CD4-positive, alpha-beta T cell (primary cell): ENCODE data around the gene FOXL2. TPM values are rescaled to one million over a fixed set of nuclear protein-coding genes. Genes with fewer than 3 reads are reported as not detected.

Experiments
- ATAC-seq: fragments of 200-7000 bp; cut with Tn5 transposase; one replicate; pipeline ENCODE4 v1.10.0; 2022; ENCODE audit warnings: mild to moderate bottlenecking; ENCODE audit not compliant: poor library complexity
- CTCF ChIA-PET: fragments of 350-600 bp; sonication (Branson Sonifier 250); formaldehyde crosslinking; loops from one replicate; lab custom pipeline; 2021; ENCODE audit warnings: antibody characterized with exemption, inconsistent platforms; lab: Charles Lee
- POLR2A ChIA-PET: fragments of 350-600 bp; sonication (Branson Sonifier 250); formaldehyde crosslinking; loops from one replicate; lab custom pipeline; 2021; ENCODE audit warnings: antibody characterized with exemption, inconsistent platforms; lab: Charles Lee
- DNase-seq, 14 experiments: peaks; one replicate each; pipeline ENCODE4 v3.0.0-alpha.2; 2013 to 2020; ENCODE audit warnings: mixed read lengths in 2 of 14
- H3K27ac ChIP-seq, 2 donors: one replicate each; pipeline versions ENCODE4 v1.5.1 to v1.7.0; 2013; ENCODE audit warnings: low read length in 2 of 2, low read depth in 1 of 2, mild to moderate bottlenecking in 1 of 2
- H3K27me3 ChIP-seq, 2 experiments: 1 replicate in 1 of 2; 2 replicates in 1 of 2; pipeline versions ENCODE4 v1.6.1 to v1.7.0; 2013; ENCODE audit warnings: low read length in 2 of 2, control low read depth in 1 of 2, mild to moderate bottlenecking in 1 of 2, moderate library complexity in 1 of 2; ENCODE audit not compliant: insufficient read depth in 2 of 2, control insufficient read depth in 1 of 2
- H3K36me3 ChIP-seq: one replicate; pipeline ENCODE4 v1.6.1; 2013; ENCODE audit warnings: low read length, control low read depth; ENCODE audit not compliant: insufficient read depth
- H3K4me1 ChIP-seq: one replicate; pipeline ENCODE4 v1.6.1; 2013; ENCODE audit warnings: low read length, control low read depth; ENCODE audit not compliant: insufficient read depth
- H3K4me3 ChIP-seq: one replicate; pipeline ENCODE4 v1.5.1; 2013; ENCODE audit warnings: mild to moderate bottlenecking, low read length, moderate library complexity
- H3K9me3 ChIP-seq, 2 experiments: 1 replicate in 1 of 2; 2 replicates in 1 of 2; pipeline versions ENCODE4 v1.6.1 to v1.7.0; 2013; ENCODE audit warnings: low read length in 2 of 2, mild to moderate bottlenecking in 2 of 2, control low read depth in 1 of 2, moderate library complexity in 1 of 2; ENCODE audit not compliant: control insufficient read depth in 1 of 2, insufficient read depth in 1 of 2
- H3K27ac Mint-ChIP-seq: one replicate; pipeline ENCODE4 v1.8.0; 2020; ENCODE audit warnings: mixed read lengths
- H3K27me3 Mint-ChIP-seq: one replicate; pipeline ENCODE4 v1.8.0; 2021; ENCODE audit warnings: mixed read lengths
- H3K36me3 Mint-ChIP-seq: one replicate; pipeline ENCODE4 v1.8.0; 2021; ENCODE audit warnings: low read depth, mixed read lengths
- H3K4me1 Mint-ChIP-seq: one replicate; pipeline ENCODE4 v1.8.0; 2021; ENCODE audit warnings: low read depth, mixed read lengths
- H3K4me3 Mint-ChIP-seq: one replicate; pipeline ENCODE4 v1.8.0; 2020; ENCODE audit warnings: mild to moderate bottlenecking, mixed read lengths
- H3K9me3 Mint-ChIP-seq: one replicate; pipeline ENCODE4 v1.8.0; 2020; ENCODE audit warnings: mixed read lengths
- CTCF ChIP-seq: fragments of 200-600 bp; IDR thresholded peaks from one replicate; pipeline ENCODE4 v1.8.0; 2022; ENCODE audit warnings: antibody characterized with exemption, mild to moderate bottlenecking
- intact Hi-C, 2 experiments: fragments of 100-400 bp; cut with DNase I in 1 of 2; cut with micrococcal nuclease in 1 of 2; formaldehyde crosslinking; loops; one replicate each; pipeline versions ENCODE4 v1.15.1 to v1.9.0; 2023 to 2025; cut with DNase I, micrococcal nuclease
- total RNA-seq, 174 experiments: library from RNA in 2 of 174; stranded (reverse) in 2 of 174; gene quantifications; one replicate each; pipeline ENCODE4 v1.2.3 and lab custom pipeline; 2021 to 2026

FOXL2 gene
- total RNA-seq, 2 experiments from 2014 or later, result not detected

- Mint-ChIP-seq H3K36me3 (no peaks in the 10 kb centered on the region), H3K9me3 (no peaks in the 10 kb centered on the region), H3K27me3 (peaks cover 92% of the 10 kb centered on the region), H3K4me3 (peak overlapping the region; percentile 80), H3K27ac (no peak overlapping the region), H3K4me1 (peaks cover 40% of the 10 kb centered on the region)
- Histone ChIP-seq H3K4me3 (peak overlapping the region; percentile 43), H3K36me3 (no peaks in the 10 kb centered on the region), H3K27me3 (peaks cover 75 to 80% of the 10 kb centered on the region in 2 experiments), H3K27ac (no peak overlapping the region), H3K9me3 (peaks cover 0 to 35% of the 10 kb centered on the region in 2 experiments), H3K4me1 (peaks cover 47% of the 10 kb centered on the region)
- peak; percentile 82 for ATAC-seq
- TF ChIP-seq CTCF, result peak; percentile 95
- intact Hi-C loops, result loop anchor here (1.0 kb wide), 1 partner anchor 393 kb away; no protein-coding TSS in a partner anchor
- POLR2A ChIA-PET, result interaction anchor here (0.8 to 1.3 kb wide), 4 partner anchors 8 to 341 kb away, joined by 3 to 6 read pairs (median 4); partner anchors contain the start of gene CEP70
- CTCF ChIA-PET, result interaction anchor here (0.6 to 2.4 kb wide), 19 partner anchors 9 to 605 kb away, joined by 3 to 18 read pairs (median 5); partner anchors contain the start of genes CEP70, FOXL2 and FOXL2NB
- DNase-seq, result peak; percentile 44 to 83 (median 63)
Measured at GRCh38 chr3:138935863-138936740, 10.8 kb downstream of the FOXL2 start.

DNA sequence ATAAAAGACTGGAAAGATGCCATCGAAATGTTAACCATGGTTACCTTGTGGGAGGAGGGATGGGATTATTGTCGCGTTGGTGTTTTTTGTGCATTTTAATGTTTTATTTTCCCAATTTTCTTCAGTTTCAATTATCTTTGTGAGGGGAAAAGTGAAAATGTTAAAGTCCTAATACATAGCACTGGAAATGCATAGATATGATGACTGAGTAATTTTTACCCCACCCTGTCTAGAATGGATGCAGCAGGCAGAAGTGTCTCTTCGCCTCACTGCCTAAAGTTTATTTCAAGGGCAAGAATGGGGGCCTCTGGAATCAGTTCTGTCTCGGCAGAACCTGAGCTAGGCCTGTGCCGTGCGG is 11.5 kb downstream of the FOXL2 start:
- H3K4me3 Mint-ChIP-seq, result peak overlapping the region; percentile 80
- H3K36me3 Mint-ChIP-seq, result no peaks in the 10 kb centered on the region
- peaks cover 0 to 35% of the 10 kb centered on the region in 2 experiments for H3K9me3 ChIP-seq
- no peak overlapping the region for H3K27ac Mint-ChIP-seq
- H3K27me3 Mint-ChIP-seq, result peaks cover 92% of the 10 kb centered on the region
- H3K27me3 ChIP-seq, result peaks cover 68 to 74% of the 10 kb centered on the region in 2 experiments
- DNase-seq (no peak), ATAC-seq (no peak)
- no peaks in the 10 kb centered on the region for H3K36me3 ChIP-seq
- intact Hi-C loops, result no loop called here
- no peaks in the 10 kb centered on the region for H3K9me3 Mint-ChIP-seq
- peaks cover 47% of the 10 kb centered on the region for H3K4me1 ChIP-seq
- no peak overlapping the region for H3K4me3 ChIP-seq
- no peak overlapping the region for H3K27ac ChIP-seq
- TF ChIP-seq CTCF, result no peak
- POLR2A ChIA-PET, result interaction anchor here (0.8 to 1.3 kb wide), 4 partner anchors 9 to 341 kb away, joined by 3 to 6 read pairs (median 4); partner anchors contain the start of gene CEP70
- H3K4me1 Mint-ChIP-seq, result peaks cover 40% of the 10 kb centered on the region
- CTCF ChIA-PET, result interaction anchor here (0.6 to 2.4 kb wide), 20 partner anchors 9 to 605 kb away, joined by 3 to 18 read pairs (median 5); partner anchors contain the start of genes CEP70, FOXL2 and FOXL2NB

DNA sequence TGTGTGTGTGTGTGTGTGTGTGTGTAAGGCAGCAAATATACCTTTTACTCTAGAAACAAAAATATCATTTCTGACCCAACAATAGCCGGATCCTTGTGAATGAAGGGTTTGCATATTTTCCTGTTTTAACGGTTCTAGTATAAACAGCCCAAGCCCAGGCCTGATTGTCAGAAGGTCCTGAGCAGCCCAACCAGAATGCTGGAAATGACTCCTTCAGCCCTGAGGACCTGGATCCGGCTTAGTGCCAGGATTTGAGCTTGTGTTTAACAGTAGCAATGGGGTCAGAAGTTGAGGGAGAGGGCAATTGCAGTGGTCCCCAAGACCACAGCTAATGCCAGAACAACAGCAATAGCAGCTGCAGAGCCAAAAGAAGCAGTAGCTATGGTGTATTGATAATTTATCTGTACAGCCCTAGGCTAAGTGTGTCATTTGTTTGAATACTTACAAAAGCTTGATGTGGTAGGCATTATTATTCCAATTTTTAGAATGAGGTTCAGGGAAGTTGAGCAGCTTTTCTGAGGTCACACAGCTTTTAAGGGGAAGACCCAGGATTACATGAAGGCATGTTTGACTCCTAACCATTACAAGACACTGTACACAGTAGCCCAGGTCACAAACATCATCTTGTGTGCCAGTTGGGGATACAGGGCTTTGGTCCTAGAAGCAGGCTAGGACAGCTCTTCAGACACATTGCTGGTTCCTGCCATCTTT is 12.8 kb downstream of the FOXL2 start:
- intact Hi-C loops, result no loop called here
- POLR2A ChIA-PET, result no interaction called here
- H3K27me3 Mint-ChIP-seq, result peaks cover 86% of the 10 kb centered on the region

More for the DNA sequence above, 12.8 kb downstream of the FOXL2 start:
- Histone ChIP-seq H3K9me3 (peaks cover 0 to 32% of the 10 kb centered on the region in 2 experiments), H3K27me3 (peaks cover 55 to 62% of the 10 kb centered on the region in 2 experiments), H3K4me3 (no peak overlapping the region), H3K36me3 (no peaks in the 10 kb centered on the region), H3K27ac (no peak overlapping the region), H3K4me1 (peaks cover 36% of the 10 kb centered on the region)
- Mint-ChIP-seq H3K27ac (no peak overlapping the region), H3K9me3 (no peaks in the 10 kb centered on the region), H3K36me3 (no peaks in the 10 kb centered on the region), H3K4me1 (peaks cover 33% of the 10 kb centered on the region), H3K4me3 (peak overlapping the region; percentile 45)
- ATAC-seq (no peak), DNase-seq (no peak)
- no peak for TF ChIP-seq CTCF
- CTCF ChIA-PET, result interaction anchor here (1.3 to 1.8 kb wide), 3 partner anchors 11 to 395 kb away, joined by 4 to 8 read pairs (median 7); no protein-coding TSS in a partner anchor
